GM12891 (cell line): ENCODE data around the gene PARM1.

ENCODE experiments used
- PAX5 ChIP-seq: IDR thresholded peaks from 2 replicates; pipeline ENCODE4 v1.6.1; 2011; ENCODE audit warnings: low read length, moderate library complexity, mild to moderate bottlenecking; ENCODE audit not compliant: insufficient read depth, severe bottlenecking
- POLR2A ChIP-seq: IDR thresholded peaks from 2 replicates; pipeline ENCODE4 v1.6.1; 2011; ENCODE audit warnings: low read depth, low read length, control low read depth
- POLR2AphosphoS5 ChIP-seq: IDR thresholded peaks from 2 replicates; pipeline ENCODE4 v1.6.1; 2011; ENCODE audit warnings: low read depth, low read length, control low read depth
- POU2F2 ChIP-seq: IDR thresholded peaks from 2 replicates; pipeline ENCODE4 v1.6.1; 2011; ENCODE audit warnings: low read depth, mild to moderate bottlenecking, control low read depth, low read length, moderate library complexity
- TAF1 ChIP-seq: IDR thresholded peaks from 2 replicates; pipeline ENCODE4 v1.6.1; 2011; ENCODE audit warnings: low read depth, low read length, control low read depth

DNA sequence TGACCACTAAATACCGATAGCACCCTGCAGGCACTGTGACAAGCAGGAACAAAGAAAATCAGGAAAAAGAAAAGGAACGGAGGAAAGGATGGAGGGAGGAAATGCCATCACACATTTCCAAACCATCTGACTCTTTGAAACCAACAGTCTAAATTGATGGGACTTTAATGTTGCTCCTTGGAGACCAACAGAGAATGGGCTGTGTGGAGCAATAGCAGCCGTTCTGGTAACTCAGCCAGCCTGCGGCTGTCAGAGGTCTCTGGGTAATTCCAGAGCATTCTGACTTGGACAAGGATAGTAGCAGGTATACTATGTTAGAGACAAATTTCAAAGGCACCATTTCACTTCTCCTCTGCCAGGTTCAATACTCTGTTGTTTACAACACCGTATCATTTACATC is 18.0 kb downstream of the PARM1 start:
- TF ChIP-seq POLR2A (no peak), POU2F2 (no peak), POLR2AphosphoS5 (no peak), TAF1 (no peak), PAX5 (no peak)
